Measurements from ENCODE around the gene CHST9.

CHST9 gene

GRCh38 chr18:26902291-26902690 is 282.8 kb downstream of the CHST9 start:
- no peak for DNase-seq (ENCODE audit: extremely low spot score)
- TF ChIP-seq ARNT (IDR thresholded peaks at IDR 0.05) (no peak), ZNF384 (IDR thresholded peaks at IDR 0.05) (no peak), SUZ12 (IDR thresholded peaks at IDR 0.05) (no peak), CTBP1 (IDR thresholded peaks at IDR 0.05; ENCODE audit: borderline replicate concordance) (no peak)
- POLR2A ChIA-PET, result no interaction called here
- CTCF ChIA-PET, result no interaction called here

GRCh38 chr18:26901020-26901419 is 284.1 kb downstream of the CHST9 start:
- TF ChIP-seq FOXM1 (IDR thresholded peaks at IDR 0.05; ENCODE audit: borderline replicate concordance) (no peak), BHLHE40 (IDR thresholded peaks at IDR 0.05; ENCODE audit: borderline replicate concordance) (no peak), ELF4 (IDR thresholded peaks at IDR 0.05) (no peak), HDGF (IDR thresholded peaks at IDR 0.05; ENCODE audit: borderline replicate concordance) (no peak), NFRKB (IDR thresholded peaks at IDR 0.05) (no peak), SUZ12 (IDR thresholded peaks at IDR 0.05) (no peak), FOXA1 (IDR thresholded peaks at IDR 0.05) (no peak), LEF1 (IDR thresholded peaks at IDR 0.05; ENCODE audit: borderline replicate concordance) (no peak), ARNT (IDR thresholded peaks at IDR 0.05) (no peak), CTBP1 (IDR thresholded peaks at IDR 0.05; ENCODE audit: borderline replicate concordance) (no peak), ZNF384 (IDR thresholded peaks at IDR 0.05) (no peak), SP1 (IDR thresholded peaks at IDR 0.05) (no peak), L3MBTL2 (conservative IDR thresholded peaks at IDR 0.05) (no peak), TARDBP (IDR thresholded peaks at IDR 0.05) (no peak), PKNOX1 (IDR thresholded peaks at IDR 0.05) (no peak), FOXK2 (IDR thresholded peaks at IDR 0.05) (no peak)
- no peak for DNase-seq (ENCODE audit: extremely low spot score)
- CTCF ChIA-PET, result no interaction called here
- POLR2A ChIA-PET, result no interaction called here

- CTCF ChIA-PET, result no interaction called here
- DNase-seq (ENCODE audit: extremely low spot score), result no peak
- TF ChIP-seq FOXA1 (IDR thresholded peaks at IDR 0.05) (no peak), ARNT (IDR thresholded peaks at IDR 0.05) (no peak), SP1 (IDR thresholded peaks at IDR 0.05) (no peak), ZNF384 (IDR thresholded peaks at IDR 0.05) (no peak), L3MBTL2 (conservative IDR thresholded peaks at IDR 0.05) (no peak), SUZ12 (IDR thresholded peaks at IDR 0.05) (no peak), HDGF (IDR thresholded peaks at IDR 0.05; ENCODE audit: borderline replicate concordance) (no peak), FOXM1 (IDR thresholded peaks at IDR 0.05; ENCODE audit: borderline replicate concordance) (no peak), ELF4 (IDR thresholded peaks at IDR 0.05) (no peak), BHLHE40 (IDR thresholded peaks at IDR 0.05; ENCODE audit: borderline replicate concordance) (no peak), PKNOX1 (IDR thresholded peaks at IDR 0.05) (no peak), LEF1 (IDR thresholded peaks at IDR 0.05; ENCODE audit: borderline replicate concordance) (no peak), NFRKB (IDR thresholded peaks at IDR 0.05) (no peak), TARDBP (IDR thresholded peaks at IDR 0.05) (no peak), CTBP1 (IDR thresholded peaks at IDR 0.05; ENCODE audit: borderline replicate concordance) (no peak), FOXK2 (IDR thresholded peaks at IDR 0.05) (no peak)
- POLR2A ChIA-PET, result no interaction called here
Measured at GRCh38 chr18:26894426-26894825, 290.7 kb downstream of the CHST9 start.

- TF ChIP-seq ZNF384 (IDR thresholded peaks at IDR 0.05) (no peak), PKNOX1 (IDR thresholded peaks at IDR 0.05) (no peak), HDGF (IDR thresholded peaks at IDR 0.05; ENCODE audit: borderline replicate concordance) (no peak), BHLHE40 (IDR thresholded peaks at IDR 0.05; ENCODE audit: borderline replicate concordance) (no peak), ARNT (IDR thresholded peaks at IDR 0.05) (no peak), FOXM1 (IDR thresholded peaks at IDR 0.05; ENCODE audit: borderline replicate concordance) (no peak), LEF1 (IDR thresholded peaks at IDR 0.05; ENCODE audit: borderline replicate concordance) (no peak), TARDBP (IDR thresholded peaks at IDR 0.05) (no peak), NFRKB (IDR thresholded peaks at IDR 0.05) (no peak), ELF4 (IDR thresholded peaks at IDR 0.05) (no peak), SP1 (IDR thresholded peaks at IDR 0.05) (no peak), FOXK2 (IDR thresholded peaks at IDR 0.05) (no peak), SUZ12 (IDR thresholded peaks at IDR 0.05) (no peak), L3MBTL2 (conservative IDR thresholded peaks at IDR 0.05) (no peak)
- POLR2A ChIA-PET, result no interaction called here
- CTCF ChIA-PET, result no interaction called here
- no peak for DNase-seq (ENCODE audit: extremely low spot score)
Measured at GRCh38 chr18:26893996-26894395, 291.1 kb downstream of the CHST9 start.

GRCh38 chr18:26888259-26888658 is 296.8 kb downstream of the CHST9 start:
- TF ChIP-seq FOXK2 (IDR thresholded peaks at IDR 0.05), result no peak
- no peak for TF ChIP-seq BHLHE40 (IDR thresholded peaks at IDR 0.05; ENCODE audit: borderline replicate concordance)
- TF ChIP-seq PKNOX1 (IDR thresholded peaks at IDR 0.05), result no peak
- TF ChIP-seq FOXA1 (IDR thresholded peaks at IDR 0.05), result no peak
- no peak for TF ChIP-seq FOXM1 (IDR thresholded peaks at IDR 0.05; ENCODE audit: borderline replicate concordance)
- no peak for TF ChIP-seq SP1 (IDR thresholded peaks at IDR 0.05)
- no peak for TF ChIP-seq LEF1 (IDR thresholded peaks at IDR 0.05; ENCODE audit: borderline replicate concordance)
- no peak for TF ChIP-seq L3MBTL2 (conservative IDR thresholded peaks at IDR 0.05)
- no peak for TF ChIP-seq TARDBP (IDR thresholded peaks at IDR 0.05)
- TF ChIP-seq HDGF (IDR thresholded peaks at IDR 0.05; ENCODE audit: borderline replicate concordance), result no peak
- TF ChIP-seq ELF4 (IDR thresholded peaks at IDR 0.05), result no peak
- TF ChIP-seq ZNF384 (IDR thresholded peaks at IDR 0.05), result no peak
- no peak for TF ChIP-seq NFRKB (IDR thresholded peaks at IDR 0.05)
- TF ChIP-seq ARNT (IDR thresholded peaks at IDR 0.05), result no peak
- no peak for TF ChIP-seq CTBP1 (IDR thresholded peaks at IDR 0.05; ENCODE audit: borderline replicate concordance)
- no peak for TF ChIP-seq SUZ12 (IDR thresholded peaks at IDR 0.05)
- ChIA-PET CTCF (no interaction called here), POLR2A (no interaction called here)
- no peak for DNase-seq (ENCODE audit: extremely low spot score)

Measured in HEK293T (cell line).